Measurements from ENCODE around the gene TRAFD1.

GRCh38 chr12:112169966-112170365 lies 44.6 kb downstream of the TRAFD1 start:
- no peak for TF ChIP-seq GATA2 (IDR thresholded peaks at IDR 0.05; ENCODE audit: low read depth, low read length)
- no peak for TF ChIP-seq GATA3 (IDR thresholded peaks at IDR 0.05; ENCODE audit: low read depth, low read length)

Data from SH-SY5Y (cell line).